H1 (cell line): ENCODE data around the gene SNX3. TPM values are rescaled to one million over a fixed set of nuclear protein-coding genes. Genes with fewer than 3 reads are reported as not detected.

Experiments
- CTCF ChIA-PET: fragments of 300-600 bp; sonication (Branson Sonifier 250); formaldehyde crosslinking; loops from one replicate; lab custom pipeline; 2021; ENCODE audit not compliant: partially characterized antibody; lab: Charles Lee
- POLR2A ChIA-PET: fragments of 300-600 bp; sonication (Branson Sonifier 250); formaldehyde crosslinking; loops from one replicate; lab custom pipeline; 2021; ENCODE audit warnings: inconsistent platforms; ENCODE audit not compliant: partially characterized antibody; lab: Charles Lee
- DNase-seq, 2 experiments: peaks; one replicate each; pipeline versions ENCODE4 v3.0.0 to v3.0.0-alpha.2; 2010 to 2022; ENCODE audit warnings: low spot score in 2 of 2, low read depth in 1 of 2, mixed read lengths in 1 of 2
- FAIRE-seq: peaks from 2 replicates; lab custom pipeline; 2011; peaks lifted over from hg19 to GRCh38; lab: Jason Lieb, UNC
- H2AFZ ChIP-seq: 2 replicates; pipeline ENCODE4 v1.8.1; 2012; ENCODE audit warnings: low read length, inconsistent platforms
- H2AK5ac ChIP-seq: 2 replicates; pipeline ENCODE4 v1.6.1; 2013; ENCODE audit warnings: low read depth, low read length
- H2BK120ac ChIP-seq: replicated peaks from 2 replicates; pipeline ENCODE3; 2013; ENCODE audit warnings: low read depth, low read length, inconsistent platforms
- H2BK12ac ChIP-seq: 2 replicates; pipeline ENCODE4 v1.6.1; 2013; ENCODE audit warnings: low read depth, low read length
- H2BK15ac ChIP-seq: 2 replicates; pipeline ENCODE4 v1.6.1; 2013; ENCODE audit warnings: low read length
- H2BK20ac ChIP-seq: 2 replicates; pipeline ENCODE4 v1.6.1; 2013; ENCODE audit warnings: low read length
- H2BK5ac ChIP-seq: 2 replicates; pipeline ENCODE4 v1.6.1; 2013; ENCODE audit warnings: low read depth, low read length
- H3K14ac ChIP-seq: 2 replicates; pipeline ENCODE4 v1.6.1; 2013; ENCODE audit warnings: inconsistent platforms; ENCODE audit not compliant: insufficient read length
- H3K18ac ChIP-seq: 2 replicates; pipeline ENCODE4 v1.6.1; 2013; ENCODE audit warnings: low read length; ENCODE audit errors: extremely low read depth
- H3K23ac ChIP-seq: 2 replicates; pipeline ENCODE4 v1.6.1; 2013; ENCODE audit warnings: inconsistent platforms; ENCODE audit not compliant: insufficient read length
- H3K23me2 ChIP-seq: 2 replicates; pipeline ENCODE4 v1.6.1; 2013; ENCODE audit warnings: low read depth, low read length
- H3K27ac ChIP-seq: 2 replicates; pipeline ENCODE4 v1.6.1; 2011; ENCODE audit warnings: low read depth, low read length, inconsistent platforms
- H3K27me3 ChIP-seq, 4 experiments: replicated peaks in 1 of 4; 1 replicate in 1 of 4; 2 replicates in 3 of 4; pipeline versions ENCODE4 v1.6.1 to v1.8.1; 2011 to 2013; ENCODE audit warnings: low read length in 3 of 4, mild to moderate bottlenecking in 3 of 4, inconsistent platforms in 2 of 4, mixed read lengths in 2 of 4, moderate library complexity in 1 of 4; ENCODE audit not compliant: control insufficient read depth in 3 of 4, insufficient read depth in 3 of 4; ENCODE audit errors: extremely low read depth in 1 of 4
- H3K36me3 ChIP-seq, 4 experiments: 2 replicates each; pipeline versions ENCODE4 v1.6.1 to v1.8.1; 2011 to 2013; ENCODE audit warnings: mild to moderate bottlenecking in 4 of 4, low read length in 3 of 4, moderate library complexity in 2 of 4, control low read depth in 1 of 4, inconsistent platforms in 1 of 4; ENCODE audit not compliant: insufficient read depth in 4 of 4, control insufficient read depth in 2 of 4
- H3K4ac ChIP-seq: replicated peaks from 2 replicates; pipeline ENCODE3; 2013; ENCODE audit warnings: low read length, low read depth, mixed read lengths, inconsistent platforms; ENCODE audit not compliant: insufficient read length
- H3K4me1 ChIP-seq, 4 experiments: replicated peaks in 1 of 4; 1 replicate in 1 of 4; 2 replicates in 3 of 4; pipeline versions ENCODE4 v1.6.1 to v1.8.1; 2011 to 2013; ENCODE audit warnings: low read length in 3 of 4, inconsistent platforms in 2 of 4, mixed read lengths in 1 of 4; ENCODE audit not compliant: insufficient read depth in 4 of 4, control insufficient read depth in 3 of 4
- H3K4me2 ChIP-seq, 2 experiments: 2 replicates each; pipeline versions ENCODE4 v1.6.1 to v1.8.1; 2011 to 2013; ENCODE audit warnings: low read depth in 2 of 2, low read length in 2 of 2, control low read depth in 1 of 2, inconsistent platforms in 1 of 2, mild to moderate bottlenecking in 1 of 2; ENCODE audit not compliant: insufficient read depth in 1 of 2
- H3K4me3 ChIP-seq, 4 experiments: fragments of 200-600, 300-600 bp in 1 of 4; sonication (generic), shearing (Covaris generic), sonication (Bioruptor Twin) in 1 of 4; 2 replicates each; pipeline versions ENCODE4 v1.5.1 to v1.8.1; 2011 to 2016; ENCODE audit warnings: low read length in 4 of 4, low read depth in 3 of 4, control low read depth in 2 of 4, inconsistent platforms in 2 of 4, mild to moderate bottlenecking in 2 of 4, mixed read lengths in 1 of 4, moderate library complexity in 1 of 4; ENCODE audit not compliant: insufficient read depth in 2 of 4; ENCODE audit errors: extremely low read depth in 1 of 4
- H3K56ac ChIP-seq: replicated peaks from 2 replicates; pipeline ENCODE3; 2013; ENCODE audit warnings: low read depth, mild to moderate bottlenecking, mixed read lengths, low read length, inconsistent platforms; ENCODE audit not compliant: insufficient read length
- H3K79me1 ChIP-seq: 2 replicates; pipeline ENCODE4 v1.6.1; 2013; ENCODE audit warnings: low read depth, low read length, control low read depth
- H3K79me2 ChIP-seq, 2 experiments: 2 replicates each; pipeline versions ENCODE4 v1.6.1 to v1.8.1; 2012 to 2013; ENCODE audit warnings: low read length in 2 of 2, mild to moderate bottlenecking in 2 of 2, inconsistent platforms in 1 of 2; ENCODE audit not compliant: insufficient read depth in 2 of 2, control insufficient read depth in 1 of 2
- H3K9ac ChIP-seq, 4 experiments: replicated peaks in 1 of 4; 1 replicate in 1 of 4; 2 replicates in 3 of 4; pipeline versions ENCODE4 v1.6.1 to v1.8.1; 2011 to 2013; ENCODE audit warnings: low read depth in 3 of 4, low read length in 3 of 4, control low read depth in 2 of 4, mild to moderate bottlenecking in 2 of 4, moderate library complexity in 2 of 4, inconsistent platforms in 1 of 4; ENCODE audit errors: extremely low read depth in 1 of 4
- H3K9me3 ChIP-seq, 2 experiments: 2 replicates each; pipeline versions ENCODE4 v1.6.1 to v1.8.1; 2012 to 2013; ENCODE audit warnings: mild to moderate bottlenecking in 2 of 2, moderate library complexity in 2 of 2, control low read depth in 1 of 2, inconsistent platforms in 1 of 2, low read depth in 1 of 2, low read length in 1 of 2, mixed read lengths in 1 of 2; ENCODE audit not compliant: insufficient read depth in 2 of 2
- H4K20me1 ChIP-seq, 2 experiments: replicated peaks in 1 of 2; 2 replicates each; pipeline versions ENCODE3 to v1.8.1; 2011 to 2013; ENCODE audit warnings: inconsistent platforms in 2 of 2, low read length in 2 of 2, mild to moderate bottlenecking in 1 of 2; ENCODE audit not compliant: insufficient read depth in 2 of 2, control insufficient read depth in 1 of 2
- H4K5ac ChIP-seq: 2 replicates; pipeline ENCODE4 v1.6.1; 2013; ENCODE audit warnings: low read length, low read depth, mixed read lengths, inconsistent platforms; ENCODE audit not compliant: insufficient read length
- H4K8ac ChIP-seq: 2 replicates; pipeline ENCODE4 v1.8.0; 2013; ENCODE audit warnings: mild to moderate bottlenecking, moderate library complexity, low read length, inconsistent platforms; ENCODE audit not compliant: insufficient read depth; ENCODE audit errors: extremely low read depth
- H4K91ac ChIP-seq: replicated peaks from 2 replicates; pipeline ENCODE3; 2013; ENCODE audit warnings: low read length, mixed read lengths, inconsistent platforms; ENCODE audit not compliant: insufficient read length
- BCL11A ChIP-seq, 2 experiments: IDR thresholded peaks; one replicate each; pipeline ENCODE4 v1.6.1; 2011; ENCODE audit warnings: low read depth in 2 of 2, low read length in 2 of 2, mild to moderate bottlenecking in 2 of 2
- EZH2 ChIP-seq: fragments of 200-600 bp; sonication (generic); IDR thresholded peaks from 2 replicates; pipeline ENCODE4 v1.7.1; 2012; ENCODE audit warnings: low read depth, mild to moderate bottlenecking, moderate library complexity, low read length, inconsistent platforms; ENCODE audit not compliant: severe bottlenecking
- GABPA ChIP-seq: IDR thresholded peaks from 2 replicates; pipeline ENCODE4 v1.6.1; 2011; ENCODE audit warnings: mild to moderate bottlenecking, low read length, moderate library complexity, borderline replicate concordance; ENCODE audit not compliant: insufficient read depth
- KDM4A ChIP-seq: IDR thresholded peaks from one replicate; pipeline ENCODE4 v1.7.1; 2012; ENCODE audit warnings: low read depth, mild to moderate bottlenecking, moderate library complexity, low read length, inconsistent platforms; ENCODE audit not compliant: severe bottlenecking
- NRF1 ChIP-seq: IDR thresholded peaks from 2 replicates; pipeline ENCODE4 v1.6.1; 2011; ENCODE audit warnings: mild to moderate bottlenecking, low read depth, low read length, improper control_type of control experiment
- PHF8 ChIP-seq: fragments of 200-600 bp; sonication (generic); conservative IDR thresholded peaks from 2 replicates; pipeline ENCODE4 v1.7.1; 2012; ENCODE audit warnings: low read depth, mild to moderate bottlenecking, inconsistent platforms, low read length, moderate library complexity
- RAD21 ChIP-seq, 2 experiments: IDR thresholded peaks in 1 of 2; conservative IDR thresholded peaks in 1 of 2; 2 replicates each; pipeline ENCODE4 v1.6.1; 2011; ENCODE audit warnings: low read depth in 2 of 2, low read length in 2 of 2, improper control_type of control experiment in 1 of 2, inconsistent platforms in 1 of 2, mild to moderate bottlenecking in 1 of 2, moderate library complexity in 1 of 2
- TEAD4 ChIP-seq: IDR thresholded peaks from 2 replicates; pipeline ENCODE4 v1.6.1; 2012; ENCODE audit warnings: low read depth, low read length, inconsistent platforms, mixed read lengths
- YY1 ChIP-seq: IDR thresholded peaks from 2 replicates; pipeline ENCODE4 v1.6.1; 2011; ENCODE audit warnings: low read depth, mild to moderate bottlenecking, low read length
- WGBS, 2 experiments: shearing (Covaris generic) in 1 of 2; methylation state at CpG; one replicate each; pipeline versions ENCODE4 v1.1.6 to v1.1.7; 2013 to 2015; ENCODE audit warnings: low lambda C conversion rate in 2 of 2, mixed read lengths in 2 of 2, inconsistent platforms in 1 of 2, low coverage in 1 of 2, missing lambda C conversion rate in 1 of 2; ENCODE audit not compliant: insufficient replicate concordance in 2 of 2, insufficient coverage in 1 of 2, insufficient read length in 1 of 2; ENCODE audit errors: extremely low coverage in 1 of 2, missing lambda C conversion rate in 1 of 2; 5-methylcytosine and 5-hydroxymethylcytosine counted together
- polyA plus RNA-seq, 7 experiments: library from polyadenylated mRNA; depleted of rRNA in 3 of 7; stranded (reverse) in 5 of 7; unstranded in 2 of 7; fragments of >200 nt in 5 of 7; fragments of 200-250 nt in 2 of 7; gene quantifications; 1 replicate in 5 of 7; 2 replicates in 1 of 7; 4 replicates in 1 of 7; pipeline versions ENCODE4 v1.2.1 to v1.2.3, GENCODE V29; 2011 to 2013; ENCODE audit warnings: missing spikeins in 2 of 7, mixed read lengths in 2 of 7
- total RNA-seq: library from RNA; stranded (reverse); fragmentation: NEBNext Ultra II Directional; extraction: Animal tissue kit (Norgen Biotek cat#: 25700); gene quantifications from 2 replicates; pipeline ENCODE4 v1.2.1, GENCODE V29; 2021
- TF ChIP-seq, protein P1 (sequence below): IDR thresholded peaks from 2 replicates; pipeline ENCODE4 v1.6.1; 2011; ENCODE audit warnings: low read length, improper control_type of control experiment
- TF ChIP-seq, protein P2 (sequence below): IDR thresholded peaks from 2 replicates; pipeline ENCODE4 v1.6.1; 2012; ENCODE audit warnings: low read length, inconsistent platforms

Gene SNX3
- total and polyA plus RNA-seq, 2 of the 8 experiments (the other 6 are each of a cell fraction or from before 2014, with no cell fraction given), result 72.5 to 150 TPM

GRCh38 chr6:108309844-108310243, 49.0 kb upstream of the SNX3 start:
- H3K4me2 ChIP-seq, result no peak overlapping the region
- no peak overlapping the region for H2BK12ac ChIP-seq
- H3K14ac ChIP-seq, result no peak overlapping the region
- no peaks in the 10 kb centered on the region for H3K36me3 ChIP-seq
- H3K4ac ChIP-seq, result no peak overlapping the region
- no peaks in the 10 kb centered on the region for H3K27me3 ChIP-seq
- H3K18ac ChIP-seq, result no peak overlapping the region
- H2BK5ac ChIP-seq, result no peak overlapping the region
- no peak overlapping the region for H2BK20ac ChIP-seq
- no peak overlapping the region for H2BK15ac ChIP-seq
- DNase-seq (no peak), FAIRE-seq (no peak)
- H4K91ac ChIP-seq, result no peak overlapping the region
- no peak overlapping the region for H4K5ac ChIP-seq
- H3K79me2 ChIP-seq, result no peaks in the 10 kb centered on the region
- no peaks in the 10 kb centered on the region for H3K9me3 ChIP-seq
- WGBS, 2 experiments, result 92% methylated on average over 5 of the region's 5 CpGs; no CpG with 5 or more reads in 1 of the 2 experiments
- CTCF ChIA-PET, result interaction anchor here (0.7 to 1.6 kb wide), 4 partner anchors 61 to 135 kb away, joined by 3 to 4 read pairs (median 3); no protein-coding TSS in a partner anchor
- H3K79me1 ChIP-seq, result no peaks in the 10 kb centered on the region
- no peak overlapping the region for H4K8ac ChIP-seq
- H3K23ac ChIP-seq, result no peak overlapping the region
- no peak overlapping the region for H3K9ac ChIP-seq
- H3K56ac ChIP-seq, result no peak overlapping the region
- no peak overlapping the region for H2AFZ ChIP-seq
- H2BK120ac ChIP-seq, result no peak overlapping the region
- H3K4me1 ChIP-seq, result peaks cover 0 to 3% (median 0%) of the 10 kb centered on the region in 4 experiments; a peak in 2 of 7 replicates
- no peaks in the 10 kb centered on the region for H3K23me2 ChIP-seq
- POLR2A ChIA-PET, result no interaction called here
- no peak overlapping the region for H3K4me3 ChIP-seq
- H2AK5ac ChIP-seq, result no peak overlapping the region
- no peaks in the 10 kb centered on the region for H4K20me1 ChIP-seq
- H3K27ac ChIP-seq, result no peak overlapping the region
- TF ChIP-seq, protein P1, sequence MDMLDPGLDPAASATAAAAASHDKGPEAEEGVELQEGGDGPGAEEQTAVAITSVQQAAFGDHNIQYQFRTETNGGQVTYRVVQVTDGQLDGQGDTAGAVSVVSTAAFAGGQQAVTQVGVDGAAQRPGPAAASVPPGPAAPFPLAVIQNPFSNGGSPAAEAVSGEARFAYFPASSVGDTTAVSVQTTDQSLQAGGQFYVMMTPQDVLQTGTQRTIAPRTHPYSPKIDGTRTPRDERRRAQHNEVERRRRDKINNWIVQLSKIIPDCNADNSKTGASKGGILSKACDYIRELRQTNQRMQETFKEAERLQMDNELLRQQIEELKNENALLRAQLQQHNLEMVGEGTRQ, result no peak
- TF ChIP-seq KDM4A (no peak), PHF8 (no peak), BCL11A (IDR thresholded peaks at IDR 0.05; ENCODE audit: low read depth in 2 of 2, low read length in 2 of 2) (no peak), GABPA (no peak), NRF1 (no peak), RAD21 (IDR thresholded peaks at IDR 0.05 in 1 of 2, conservative IDR thresholded peaks at IDR 0.05 in 1 of 2; ENCODE audit: low read depth in 2 of 2, low read length in 2 of 2) (no peak), EZH2 (no peak), YY1 (no peak), TEAD4 (no peak)
- TF ChIP-seq, protein P2, sequence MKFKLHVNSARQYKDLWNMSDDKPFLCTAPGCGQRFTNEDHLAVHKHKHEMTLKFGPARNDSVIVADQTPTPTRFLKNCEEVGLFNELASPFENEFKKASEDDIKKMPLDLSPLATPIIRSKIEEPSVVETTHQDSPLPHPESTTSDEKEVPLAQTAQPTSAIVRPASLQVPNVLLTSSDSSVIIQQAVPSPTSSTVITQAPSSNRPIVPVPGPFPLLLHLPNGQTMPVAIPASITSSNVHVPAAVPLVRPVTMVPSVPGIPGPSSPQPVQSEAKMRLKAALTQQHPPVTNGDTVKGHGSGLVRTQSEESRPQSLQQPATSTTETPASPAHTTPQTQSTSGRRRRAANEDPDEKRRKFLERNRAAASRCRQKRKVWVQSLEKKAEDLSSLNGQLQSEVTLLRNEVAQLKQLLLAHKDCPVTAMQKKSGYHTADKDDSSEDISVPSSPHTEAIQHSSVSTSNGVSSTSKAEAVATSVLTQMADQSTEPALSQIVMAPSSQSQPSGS, result no peak
